ENCODE results near the gene TMC4. TPM values are rescaled to one million over a fixed set of nuclear protein-coding genes. Genes with fewer than 3 reads are reported as not detected.

TMC4 gene
- total and polyA plus RNA-seq, 2 donors (not counting 1 experiment from before 2014, with no cell fraction given): not detected

- TF ChIP-seq EZH2 (IDR thresholded peaks at IDR 0.05; ENCODE audit: borderline replicate concordance, insufficient read depth, low read depth, low read length, poor library complexity, severe bottlenecking) (no peak), CTCF (IDR thresholded peaks at IDR 0.05) (no peak)
- H3K4me2 ChIP-seq (replicated peaks; ENCODE audit: low read depth, low read length, poor library complexity, severe bottlenecking): no peak overlapping the region
- ATAC-seq (ENCODE audit: low read depth) (no peak), DNase-seq (no peak)
- H2AFZ ChIP-seq (ENCODE audit: insufficient read depth, low read depth, low read length, poor library complexity, severe bottlenecking): no peak overlapping the region
- H3K4me3 Mint-ChIP-seq: no peak overlapping the region
- H3K9ac ChIP-seq (ENCODE audit: low read length): no peak overlapping the region
- no peaks in the 10 kb centered on the region for H3K9me3 ChIP-seq (ENCODE audit: control extremely low read depth in 1 of 3, control insufficient read depth in 2 of 3, insufficient read depth in 1 of 3, low read length in 2 of 3)
- no peaks in the 10 kb centered on the region for H3K27me3 Mint-ChIP-seq
- intact Hi-C loops (cut with micrococcal nuclease): no loop called here
- H3K27ac ChIP-seq (ENCODE audit: low read length in 2 of 2): no peak overlapping the region
- H3K4me3 ChIP-seq (ENCODE audit: control extremely low read depth in 1 of 5, extremely low read depth in 1 of 5, insufficient read depth in 1 of 5, low read depth in 2 of 5, low read length in 4 of 5): no peak overlapping the region
- H3K4me1 Mint-ChIP-seq: no peaks in the 10 kb centered on the region
- ChIA-PET POLR2A (no interaction called here), CTCF (no interaction called here)
- H3K27ac Mint-ChIP-seq: no peak overlapping the region
- H3K27me3 ChIP-seq (replicated peaks in 1 of 4; ENCODE audit: control extremely low read depth in 1 of 4, control insufficient read depth in 3 of 4, insufficient read depth in 4 of 4, low read length in 3 of 4): no peaks in the 10 kb centered on the region
- peaks cover 7 to 72% of the 10 kb centered on the region in 2 experiments for H3K36me3 ChIP-seq (replicated peaks in 1 of 2; ENCODE audit: control extremely low read depth in 1 of 2, control insufficient read depth in 1 of 2, extremely low read depth in 1 of 2, insufficient read depth in 2 of 2, low read length in 1 of 2)
- peaks cover 8% of the 10 kb centered on the region for H3K79me2 ChIP-seq (ENCODE audit: control insufficient read depth, insufficient read depth, low read length)
- H3K9me3 Mint-ChIP-seq (ENCODE audit: insufficient read depth): no peaks in the 10 kb centered on the region
- no peaks in the 10 kb centered on the region for H3K4me1 ChIP-seq (ENCODE audit: control insufficient read depth in 2 of 2, insufficient read depth in 2 of 2, low read length in 2 of 2)
- H4K20me1 ChIP-seq (ENCODE audit: control insufficient read depth, insufficient read depth, low read length, poor library complexity, severe bottlenecking): peaks cover 9% of the 10 kb centered on the region
- 97% methylated on average over 15 of the region's 17 CpGs for WGBS (ENCODE audit: insufficient coverage)
Observed at GRCh38 chr19:54123682-54124081, 49.3 kb downstream of the TMC4 start.

- intact Hi-C loops (cut with micrococcal nuclease): no loop called here
- H4K20me1 ChIP-seq (ENCODE audit: control insufficient read depth, insufficient read depth, low read length, poor library complexity, severe bottlenecking): peaks cover 27% of the 10 kb centered on the region
- no peak overlapping the region for H3K4me3 ChIP-seq (ENCODE audit: control extremely low read depth in 1 of 5, extremely low read depth in 1 of 5, insufficient read depth in 1 of 5, low read depth in 2 of 5, low read length in 4 of 5)
- Mint-ChIP-seq H3K4me1 (peaks cover 10% of the 10 kb centered on the region), H3K27me3 (no peaks in the 10 kb centered on the region), H3K27ac (no peak overlapping the region), H3K4me3 (no peak overlapping the region), H3K9me3 (ENCODE audit: insufficient read depth) (no peaks in the 10 kb centered on the region)
- H3K9me3 ChIP-seq (ENCODE audit: control extremely low read depth in 1 of 3, control insufficient read depth in 2 of 3, insufficient read depth in 1 of 3, low read length in 2 of 3): no peaks in the 10 kb centered on the region
- ChIA-PET POLR2A (interaction anchor here (0.7 to 0.9 kb wide), 2 partner anchors 16 to 68 kb away, joined by 3 read pairs; partner anchors contain the start of gene MBOAT7), CTCF (no interaction called here)
- no peak overlapping the region for H3K27ac ChIP-seq (ENCODE audit: low read length in 2 of 2)
- peaks cover 4 to 9% of the 10 kb centered on the region in 2 donors for H3K4me1 ChIP-seq (ENCODE audit: control insufficient read depth in 2 of 2, insufficient read depth in 2 of 2, low read length in 2 of 2)
- H2AFZ ChIP-seq (ENCODE audit: insufficient read depth, low read depth, low read length, poor library complexity, severe bottlenecking): no peak overlapping the region
- no peak overlapping the region for H3K9ac ChIP-seq (ENCODE audit: low read length)
- TF ChIP-seq EZH2 (IDR thresholded peaks at IDR 0.05; ENCODE audit: borderline replicate concordance, insufficient read depth, low read depth, low read length, poor library complexity, severe bottlenecking) (no peak), CTCF (IDR thresholded peaks at IDR 0.05) (no peak)
- H3K79me2 ChIP-seq (ENCODE audit: control insufficient read depth, insufficient read depth, low read length): peaks cover 25% of the 10 kb centered on the region
- WGBS (ENCODE audit: insufficient coverage): 97% methylated on average over 8 of the region's 10 CpGs
- peaks cover 7 to 67% of the 10 kb centered on the region in 2 experiments for H3K36me3 ChIP-seq (replicated peaks in 1 of 2; ENCODE audit: control extremely low read depth in 1 of 2, control insufficient read depth in 1 of 2, extremely low read depth in 1 of 2, insufficient read depth in 2 of 2, low read length in 1 of 2)
- H3K27me3 ChIP-seq (replicated peaks in 1 of 4; ENCODE audit: control extremely low read depth in 1 of 4, control insufficient read depth in 3 of 4, insufficient read depth in 4 of 4, low read length in 3 of 4): no peaks in the 10 kb centered on the region
- no peak for ATAC-seq (ENCODE audit: low read depth)
- DNase-seq: no peak
- H3K4me2 ChIP-seq (replicated peaks; ENCODE audit: low read depth, low read length, poor library complexity, severe bottlenecking): no peak overlapping the region
Observed at GRCh38 chr19:54121259-54121658, 51.7 kb downstream of the TMC4 start.

Measured in B cell (primary cell).